ENCODE measurements around the gene ZNF76. TPM values are rescaled to one million over a fixed set of nuclear protein-coding genes. Genes with fewer than 3 reads are reported as not detected.

The ZNF76 gene
- total and polyA plus RNA-seq, 2 of the 13 experiments (the other 11 are each of a cell fraction or from before 2014, with no cell fraction given) = 13.2 to 26.4 TPM

GRCh38 chr6:35297601-35298481 lies 38.3 kb downstream of the ZNF76 start, which contains the start of gene DEF6 (continued):
- TF ChIP-seq HNRNPLL (IDR thresholded peaks at IDR 0.05; ENCODE audit: low read depth, low read length, poor library complexity, severe bottlenecking) (peak; percentile 98), ZNF180 (CRISPR knock-in tag; IDR thresholded peaks at IDR 0.05; ENCODE audit: borderline replicate concordance, low read depth) (no peak), MTA1 (CRISPR knock-in tag; IDR thresholded peaks at IDR 0.05; ENCODE audit: borderline replicate concordance) (peak; percentile 89; the same call in 1 of the 2 replicates), KLF16 (CRISPR knock-in tag; IDR thresholded peaks at IDR 0.05) (peak in 1 of 2 experiments; percentile 66; a peak in 1 of 4 replicates), CREM (IDR thresholded peaks at IDR 0.05) (peak; percentile 38; the same call in 1 of the 2 replicates), CREM (CRISPR knock-in tag; IDR thresholded peaks at IDR 0.05) (no peak), ZNF577 (CRISPR knock-in tag; IDR thresholded peaks at IDR 0.05; ENCODE audit: borderline replicate concordance, low read depth) (0 out of 2 replicates have a peak, but pooled peaks have one; percentile 22), GTF3A (CRISPR knock-in tag; conservative IDR thresholded peaks at IDR 0.05) (peak; percentile 83; the same call in 1 of the 2 replicates), BHLHE40 (IDR thresholded peaks at IDR 0.05; ENCODE audit: low read length) (peak; percentile 28; the same call in 1 of the 2 replicates), KAT8 (CRISPR knock-in tag; IDR thresholded peaks at IDR 0.05) (peak; percentile 87), SNAPC2 (CRISPR knock-in tag; IDR thresholded peaks at IDR 0.05) (no peak), ZNF615 (CRISPR knock-in tag; IDR thresholded peaks at IDR 0.05; ENCODE audit: borderline replicate concordance) (no peak), ZNF770 (CRISPR knock-in tag; IDR thresholded peaks at IDR 0.05) (peak; percentile 76), FOXO4 (CRISPR knock-in tag; conservative IDR thresholded peaks at IDR 0.05) (no peak), TAF15 (IDR thresholded peaks at IDR 0.05; ENCODE audit: low read depth, low read length, poor library complexity, severe bottlenecking) (peak; percentile 82), CHD2 (IDR thresholded peaks at IDR 0.05; ENCODE audit: low read depth, low read length) (peak; percentile 46; the same call in 1 of the 2 replicates), THAP11 (CRISPR knock-in tag; IDR thresholded peaks at IDR 0.05) (peak; percentile 79), MATR3 (CRISPR knock-in tag; IDR thresholded peaks at IDR 0.05) (no peak), ZNF567 (CRISPR knock-in tag; IDR thresholded peaks at IDR 0.05; ENCODE audit: borderline replicate concordance) (no peak), ZNF280B (CRISPR knock-in tag; IDR thresholded peaks at IDR 0.05; ENCODE audit: borderline replicate concordance) (peak; percentile 98), POGK (CRISPR knock-in tag; conservative IDR thresholded peaks at IDR 0.05) (peak; percentile 88; the same call in 1 of the 2 replicates)
